GM19395 (cell line): ENCODE data around the gene BLOC1S3.

Experiments
- ATAC-seq: cut with Tn5 transposase; IDR thresholded peaks from one replicate; pipeline ENCODE4 v1.9.1; 2021; ENCODE audit warnings: mild to moderate bottlenecking, moderate library complexity; ENCODE audit not compliant: unreplicated experiment

Gene BLOC1S3

DNA sequence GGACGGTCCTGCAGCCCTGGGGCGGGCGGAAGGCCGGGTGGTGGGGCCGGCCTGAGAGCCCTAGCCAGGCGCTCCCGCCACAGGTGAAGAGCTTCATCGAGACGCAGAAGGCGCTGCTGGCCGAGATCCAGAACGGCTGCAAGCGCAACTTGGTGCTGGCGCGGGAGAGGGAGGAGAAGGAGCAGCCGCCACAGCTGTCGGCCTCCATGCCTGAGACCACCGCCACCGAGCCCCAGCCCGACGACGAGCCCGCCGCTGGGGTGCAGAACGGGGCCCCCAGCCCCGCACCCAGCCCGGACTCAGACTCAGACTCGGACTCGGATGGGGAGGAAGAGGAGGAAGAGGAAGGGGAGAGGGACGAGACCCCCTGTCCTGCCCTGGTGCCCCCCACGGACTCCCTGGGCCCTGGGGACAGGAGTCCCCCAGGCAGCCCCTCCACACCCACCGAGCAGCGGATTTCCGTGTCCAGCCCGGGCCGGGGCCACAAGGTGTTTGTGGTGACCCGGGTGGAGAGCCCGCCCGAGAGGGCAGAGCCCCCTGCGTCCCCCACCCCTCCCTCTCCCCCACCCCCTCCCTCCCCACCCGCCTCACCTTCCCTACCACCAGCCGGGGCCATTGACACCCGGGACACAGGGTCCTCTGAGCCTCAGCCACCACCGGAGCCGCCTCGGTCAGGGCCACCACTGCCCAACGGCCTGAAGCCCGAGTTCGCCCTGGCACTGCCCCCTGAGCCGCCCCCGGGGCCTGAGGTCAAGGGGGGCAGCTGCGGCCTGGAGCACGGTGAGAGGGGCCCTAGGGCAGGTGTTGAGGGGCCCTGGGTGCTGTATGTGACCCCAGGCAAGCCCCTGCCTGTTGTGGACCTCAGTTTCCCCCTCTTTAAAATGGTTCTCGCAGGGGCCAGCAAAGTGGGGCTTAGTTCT, 33.1 kb upstream of the BLOC1S3 start:
- no peak for ATAC-seq

DNA sequence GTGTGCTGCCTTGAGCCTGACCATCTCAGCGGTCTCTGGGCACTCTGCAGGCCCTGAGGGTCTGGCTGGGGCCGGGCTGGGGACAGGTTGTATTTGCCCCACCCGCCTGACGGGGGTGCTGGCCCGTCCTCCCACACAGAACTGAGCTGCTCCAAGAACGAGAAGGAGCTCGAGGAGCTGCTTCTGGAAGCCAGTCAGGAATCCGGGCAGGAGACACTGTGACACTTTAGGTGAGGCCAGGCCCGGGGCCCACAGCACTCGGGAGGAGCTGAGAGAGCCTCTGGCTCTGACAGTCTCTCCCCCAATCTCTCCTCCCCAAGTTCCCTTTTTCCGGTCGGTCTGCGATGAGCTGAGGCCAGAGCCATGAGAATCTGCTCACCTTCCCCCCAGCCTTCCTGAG, 32.3 kb upstream of the BLOC1S3 start:
- no peak for ATAC-seq

DNA sequence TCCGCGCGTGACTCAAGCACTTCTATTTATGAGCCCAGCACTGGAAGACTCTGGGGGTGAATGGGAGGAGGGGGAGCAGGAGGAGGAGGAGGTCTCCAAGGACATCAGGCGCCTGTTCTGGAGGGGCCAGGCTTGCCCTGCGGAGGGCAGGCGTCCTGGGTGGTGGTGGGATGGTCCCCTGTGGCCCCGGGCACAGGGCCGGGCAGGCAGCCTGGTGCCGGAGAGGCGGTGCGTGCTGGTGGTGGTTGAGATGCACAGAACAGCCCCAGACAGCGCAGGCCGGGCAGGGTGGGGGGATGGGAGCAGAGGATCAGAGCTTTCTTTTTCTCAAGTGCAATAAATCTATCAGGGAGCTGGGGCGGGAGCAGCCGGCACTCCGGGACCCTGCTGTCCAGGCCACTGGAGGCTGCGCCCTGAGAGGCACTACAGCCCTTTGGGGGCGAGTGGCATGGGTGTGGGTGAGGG, 31.8 kb upstream of the BLOC1S3 start:
- no peak for ATAC-seq

DNA sequence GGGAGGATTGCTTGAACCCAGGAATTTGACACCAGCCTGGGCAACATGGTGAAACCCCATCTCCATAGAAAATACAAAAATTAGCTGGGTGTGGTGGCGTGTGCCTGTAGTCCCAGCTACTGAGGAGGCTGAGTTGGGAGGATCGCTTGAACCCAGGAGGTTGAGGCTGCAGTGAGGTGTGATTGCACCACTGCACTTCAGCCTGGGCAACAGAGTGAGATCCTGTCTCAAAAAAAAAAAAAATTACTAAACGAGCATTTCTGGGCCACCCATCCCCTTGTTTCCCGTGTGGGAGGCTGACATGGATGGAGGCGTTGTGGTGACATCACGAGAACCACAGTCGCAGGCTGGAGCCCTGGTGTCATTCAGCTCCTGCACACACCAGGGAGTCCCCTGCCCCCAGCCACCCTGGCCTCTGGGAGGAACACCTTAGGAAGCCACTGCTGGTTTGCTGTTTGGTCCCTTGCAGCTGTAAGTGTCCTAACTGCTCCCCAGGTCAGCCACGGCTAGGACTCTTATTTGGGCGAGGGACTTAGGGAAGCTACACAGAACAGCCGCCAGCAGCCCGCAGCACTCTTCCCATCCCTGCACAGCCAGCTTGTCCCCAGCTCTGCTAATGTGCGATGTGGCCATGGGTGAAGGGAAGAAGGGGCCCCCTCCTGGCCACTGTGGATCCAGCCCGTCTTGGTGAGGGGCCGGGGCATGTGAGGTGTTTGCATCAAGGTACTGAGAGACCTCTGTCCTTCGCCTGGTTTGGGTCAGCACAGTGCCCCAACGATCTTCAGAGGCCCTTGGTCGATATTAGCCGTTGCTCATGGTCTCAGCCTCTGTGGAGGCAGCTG, 30.5 kb upstream of the BLOC1S3 start:
- no peak for ATAC-seq

DNA sequence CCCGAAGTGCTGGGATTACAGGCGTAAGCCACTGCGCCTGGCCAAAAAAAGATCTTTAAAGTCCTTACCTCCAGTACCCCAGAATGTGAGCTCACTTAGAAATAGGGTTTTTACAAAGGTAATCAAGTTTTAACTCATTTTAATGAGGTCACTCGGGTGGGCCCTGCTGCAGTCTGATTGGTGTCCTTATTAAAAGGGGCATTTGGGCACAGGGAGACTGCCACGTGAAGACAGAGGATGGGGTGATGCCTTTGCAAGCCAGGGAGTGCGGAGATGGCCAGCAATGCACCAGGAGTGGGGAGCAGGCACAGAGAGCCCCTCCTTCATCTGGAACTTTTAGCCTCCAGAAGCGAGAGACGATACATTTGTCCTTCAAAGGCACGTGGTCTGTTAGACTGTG, 29.5 kb upstream of the BLOC1S3 start:
- no peak for ATAC-seq

DNA sequence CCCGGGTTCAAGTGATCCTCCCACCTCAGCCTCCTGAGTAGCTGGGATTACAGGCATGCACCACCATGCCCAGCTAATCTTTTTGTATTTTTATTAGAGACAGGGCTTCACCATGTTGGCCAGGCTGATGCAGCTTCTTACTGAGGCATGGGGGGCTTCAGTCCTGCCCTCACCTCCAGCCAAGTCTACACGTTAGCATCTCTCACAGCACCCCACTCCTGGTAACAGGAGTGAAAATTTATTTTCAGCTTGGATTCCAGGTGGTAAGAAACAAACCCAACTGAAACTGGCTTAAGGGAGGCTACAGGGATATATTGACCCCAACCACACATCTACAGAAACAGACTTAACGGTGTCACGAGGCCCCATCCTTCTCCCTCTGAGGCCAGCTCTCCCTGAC, 28.4 kb upstream of the BLOC1S3 start:
- ATAC-seq = no peak

DNA sequence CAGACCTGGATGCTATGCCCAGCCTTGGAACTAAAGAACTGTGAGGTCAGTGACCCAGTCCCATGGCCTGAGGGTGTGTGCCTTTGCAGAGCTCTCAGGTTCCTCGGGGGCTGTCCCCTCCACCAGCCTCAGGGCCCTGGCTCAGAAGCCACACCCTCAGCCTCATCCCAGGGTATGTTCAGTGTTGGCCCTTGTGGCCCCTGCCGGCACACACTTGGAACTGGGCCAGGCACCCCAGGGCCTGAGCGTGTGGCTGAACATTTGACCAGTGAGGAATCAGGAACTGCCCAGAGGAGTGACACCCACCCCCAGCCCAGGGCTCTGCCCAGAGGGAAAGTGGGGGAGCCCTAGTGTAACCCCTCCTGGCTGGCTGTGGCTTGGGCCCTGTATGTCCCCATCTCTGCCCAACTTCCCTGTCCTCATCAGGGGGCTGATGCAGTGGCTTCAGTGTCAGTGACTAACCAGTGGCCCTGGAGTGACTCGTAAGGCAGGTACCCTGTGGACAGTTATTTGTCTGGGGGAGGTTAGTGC, 27.8 kb upstream of the BLOC1S3 start:
- no peak for ATAC-seq

DNA sequence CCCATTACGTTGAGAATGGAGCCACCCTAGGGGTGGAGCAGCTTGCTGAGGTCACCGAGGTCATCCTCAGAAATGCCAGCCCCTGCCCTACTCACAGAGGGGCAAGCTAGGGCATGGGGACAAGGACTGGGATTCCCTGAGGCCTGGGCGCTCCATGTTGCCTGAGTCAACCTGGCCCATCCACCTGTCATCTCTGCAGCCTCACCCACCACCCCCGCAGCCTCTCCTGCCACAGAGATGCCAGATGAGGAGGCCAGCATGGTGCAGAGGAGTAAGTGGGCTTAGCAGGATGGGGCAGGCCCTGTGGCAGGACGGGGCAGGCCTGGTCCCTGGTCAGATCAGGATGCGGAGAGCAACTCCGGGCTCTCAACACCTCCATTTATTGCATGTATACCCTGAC, 27.3 kb upstream of the BLOC1S3 start:
- no peak for ATAC-seq

DNA sequence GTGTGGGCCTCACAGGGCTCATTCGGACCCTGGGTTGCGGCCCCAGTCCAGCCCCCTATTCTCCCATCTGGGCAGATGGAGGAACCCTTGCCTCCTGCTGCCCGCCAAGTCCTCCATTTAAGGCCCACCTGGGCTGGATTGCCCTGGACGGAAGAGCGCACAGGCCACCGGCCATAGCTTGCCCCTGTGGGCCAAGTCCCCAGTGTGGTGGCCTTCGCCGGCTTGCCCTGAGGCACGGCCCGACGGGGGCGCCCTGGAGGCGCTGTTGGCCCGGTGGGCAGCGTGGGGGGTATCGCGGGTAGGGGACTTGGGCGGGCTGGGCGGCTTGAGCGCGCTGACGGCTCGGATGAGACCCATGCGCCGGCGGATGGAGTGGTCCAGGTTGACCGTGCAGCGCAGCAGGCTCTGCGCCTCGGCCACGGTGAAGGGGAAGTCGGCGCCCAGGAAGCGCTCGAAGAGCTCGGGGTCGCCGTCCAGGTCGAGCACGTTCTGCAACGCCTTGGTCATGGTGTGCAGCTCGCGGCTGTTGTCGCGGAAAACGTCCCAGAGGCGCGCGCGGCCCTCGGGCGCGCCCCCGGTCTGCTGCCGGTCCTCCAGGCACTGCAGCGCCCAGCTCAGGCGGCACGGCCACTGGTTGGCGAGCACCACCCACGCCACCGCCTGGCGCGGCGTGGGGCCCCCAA, 26.6 kb upstream of the BLOC1S3 start:
- ATAC-seq = no peak

DNA sequence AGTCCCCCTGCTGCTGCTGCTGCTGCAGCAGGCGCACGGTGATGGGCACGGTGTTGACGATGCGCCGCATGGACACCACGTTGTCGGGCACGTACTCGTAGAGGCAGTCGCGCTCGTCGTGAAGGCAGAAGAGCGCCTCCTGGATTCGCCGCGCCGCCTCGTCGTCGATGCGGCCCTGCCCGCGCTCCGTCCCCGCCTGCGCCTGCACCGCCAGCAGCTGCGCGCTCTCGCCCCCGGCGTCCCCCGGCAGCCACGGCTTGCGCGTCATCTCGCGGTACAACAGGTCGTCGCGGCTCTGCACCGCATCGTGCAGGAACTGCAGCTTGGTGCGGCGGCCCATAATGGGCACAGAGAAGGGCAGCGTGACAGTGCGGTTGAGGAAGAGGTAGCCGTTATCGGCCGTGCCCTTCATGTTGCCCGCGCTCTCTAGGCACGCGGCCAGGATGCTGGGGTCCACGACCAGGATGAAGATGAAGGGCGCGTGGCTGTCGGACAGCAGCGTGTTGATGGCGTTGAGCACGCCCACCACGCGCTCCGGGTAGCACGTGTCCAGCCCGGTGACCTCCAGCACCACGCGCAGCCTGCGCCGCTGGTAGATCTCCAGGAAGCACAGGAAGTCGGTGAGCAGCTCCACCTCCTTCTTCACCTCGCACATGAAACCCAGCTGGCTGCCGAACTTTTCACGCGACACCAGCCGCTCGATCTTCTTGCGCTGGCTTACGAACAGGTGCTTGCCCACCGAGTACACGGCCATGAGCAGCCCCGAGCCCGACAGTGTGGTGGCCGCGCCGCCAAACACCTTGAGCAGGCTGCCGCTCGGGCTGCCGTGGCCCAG, 25.9 kb upstream of the BLOC1S3 start:
- ATAC-seq = no peak

DNA sequence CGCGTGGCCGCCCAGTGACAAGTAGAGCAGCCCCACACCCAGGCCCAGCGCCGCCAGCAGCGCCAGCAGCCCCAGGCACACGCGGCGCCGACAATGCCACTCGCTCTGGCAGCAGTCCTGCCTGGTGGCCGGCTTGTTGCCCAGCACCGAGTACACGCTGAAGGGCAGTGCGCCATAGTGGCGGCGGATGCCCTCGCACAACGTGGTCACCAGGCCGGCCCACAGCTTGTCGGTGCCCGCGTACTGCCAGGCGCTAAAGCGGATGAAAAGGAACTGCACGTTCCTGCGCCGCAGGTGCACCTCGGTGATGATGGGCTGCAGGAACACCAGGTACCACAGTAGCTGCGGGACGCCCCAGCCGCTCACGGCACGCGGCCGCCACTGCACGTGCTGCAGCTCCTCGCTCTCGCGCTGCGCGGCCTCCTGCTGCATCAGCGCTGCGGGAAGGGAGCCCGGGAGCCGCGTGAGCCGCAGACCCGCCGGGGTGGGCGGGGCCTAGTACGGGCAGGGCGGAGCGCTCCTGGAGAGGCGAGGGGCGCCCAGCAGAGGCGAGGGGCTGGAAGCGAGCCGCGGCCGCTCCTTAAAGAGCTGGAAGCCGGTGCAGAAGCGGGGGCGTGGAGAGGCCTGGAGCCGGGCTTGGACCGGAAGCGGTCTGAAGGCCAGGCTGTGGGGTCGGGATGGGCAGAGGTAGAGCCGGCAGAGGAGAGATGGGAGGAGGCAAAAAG, 25.1 kb upstream of the BLOC1S3 start:
- ATAC-seq = no peak

DNA sequence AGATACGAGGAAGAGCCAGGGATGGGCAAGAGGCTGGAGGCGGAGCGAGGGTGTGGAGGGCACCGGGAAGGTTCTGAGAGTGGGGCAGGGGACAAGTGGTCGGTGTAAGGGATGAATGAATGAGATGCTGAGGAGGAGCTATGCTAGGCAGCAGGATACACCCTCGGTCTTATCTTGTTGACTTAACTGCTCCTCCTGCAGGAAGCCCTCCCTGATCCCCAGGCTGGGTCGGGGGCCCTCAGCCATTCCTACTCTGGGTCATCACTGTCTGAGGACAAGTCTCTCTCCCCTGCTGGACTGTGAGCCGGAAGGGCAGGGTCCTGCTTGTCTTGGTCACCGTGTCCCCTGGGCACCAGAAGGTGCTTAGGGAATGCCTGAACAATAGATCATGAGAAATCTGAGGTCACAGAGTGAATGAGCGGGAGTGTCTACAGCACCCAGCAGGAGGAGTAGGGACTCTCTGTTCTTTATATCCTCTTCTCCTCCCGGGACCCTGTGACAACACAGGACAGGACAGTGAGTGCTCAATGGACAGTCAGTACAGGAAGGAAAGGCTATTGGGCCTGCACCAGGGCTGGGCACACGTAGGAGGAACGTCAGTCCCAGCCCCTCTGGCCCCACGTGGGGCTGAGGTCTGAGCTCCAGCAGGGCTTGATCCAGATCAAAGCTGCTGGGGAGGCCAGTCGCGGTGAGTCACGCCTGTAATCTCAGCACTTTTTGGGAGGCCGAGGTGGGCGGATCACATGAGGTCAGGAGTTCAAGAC, 24.3 kb upstream of the BLOC1S3 start:
- ATAC-seq = no peak

DNA sequence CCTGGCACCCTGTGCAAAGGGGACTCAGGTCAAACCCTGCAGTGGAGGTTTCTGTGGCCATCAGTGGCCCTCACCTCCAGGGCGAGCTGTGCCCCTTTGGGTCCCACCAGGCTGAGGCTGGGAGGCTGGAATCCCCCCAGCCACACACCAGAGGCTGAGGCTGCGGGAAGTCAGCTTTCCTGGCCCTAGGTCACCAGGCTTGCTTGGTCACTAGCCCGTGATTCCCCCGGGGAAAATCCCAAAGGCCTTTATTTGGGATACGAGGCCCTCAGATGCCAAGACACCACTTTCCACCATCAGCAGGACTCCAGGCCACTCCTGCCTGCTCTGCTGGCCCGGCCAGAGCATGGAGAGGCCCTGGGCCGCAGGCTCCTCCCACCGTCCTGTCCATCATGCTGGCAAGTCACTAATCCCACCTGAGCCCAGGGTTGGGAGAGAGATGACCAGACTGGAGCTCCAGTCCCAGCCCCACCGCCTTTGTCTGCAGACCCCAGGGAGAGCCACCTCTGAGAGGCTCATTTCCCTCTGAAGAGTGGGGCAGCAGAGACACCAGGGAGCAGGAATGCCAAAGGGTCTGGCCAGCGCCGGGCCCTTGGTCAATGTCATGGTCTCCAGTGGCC, 22.5 kb upstream of the BLOC1S3 start:
- ATAC-seq = no peak

DNA sequence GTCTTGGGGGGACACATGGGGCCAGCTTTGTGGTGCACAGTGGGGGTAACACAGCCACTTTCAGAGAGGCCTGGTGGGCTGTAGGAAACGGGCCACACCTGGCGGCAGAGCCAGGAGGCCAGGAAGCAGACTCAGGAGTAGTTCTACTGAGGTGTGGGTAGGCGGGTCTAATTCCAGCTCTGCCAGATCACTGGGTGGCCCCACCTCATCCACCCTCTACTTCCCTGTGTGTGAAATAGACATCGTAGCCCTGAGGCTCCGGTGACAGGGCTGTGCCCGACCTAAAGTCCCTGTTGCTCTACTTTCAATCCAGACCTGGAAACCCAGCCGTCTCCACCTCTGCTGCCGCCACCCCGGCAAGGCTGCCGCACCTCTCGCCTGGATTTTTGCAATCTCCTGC, 21.8 kb upstream of the BLOC1S3 start:
- no peak for ATAC-seq

DNA sequence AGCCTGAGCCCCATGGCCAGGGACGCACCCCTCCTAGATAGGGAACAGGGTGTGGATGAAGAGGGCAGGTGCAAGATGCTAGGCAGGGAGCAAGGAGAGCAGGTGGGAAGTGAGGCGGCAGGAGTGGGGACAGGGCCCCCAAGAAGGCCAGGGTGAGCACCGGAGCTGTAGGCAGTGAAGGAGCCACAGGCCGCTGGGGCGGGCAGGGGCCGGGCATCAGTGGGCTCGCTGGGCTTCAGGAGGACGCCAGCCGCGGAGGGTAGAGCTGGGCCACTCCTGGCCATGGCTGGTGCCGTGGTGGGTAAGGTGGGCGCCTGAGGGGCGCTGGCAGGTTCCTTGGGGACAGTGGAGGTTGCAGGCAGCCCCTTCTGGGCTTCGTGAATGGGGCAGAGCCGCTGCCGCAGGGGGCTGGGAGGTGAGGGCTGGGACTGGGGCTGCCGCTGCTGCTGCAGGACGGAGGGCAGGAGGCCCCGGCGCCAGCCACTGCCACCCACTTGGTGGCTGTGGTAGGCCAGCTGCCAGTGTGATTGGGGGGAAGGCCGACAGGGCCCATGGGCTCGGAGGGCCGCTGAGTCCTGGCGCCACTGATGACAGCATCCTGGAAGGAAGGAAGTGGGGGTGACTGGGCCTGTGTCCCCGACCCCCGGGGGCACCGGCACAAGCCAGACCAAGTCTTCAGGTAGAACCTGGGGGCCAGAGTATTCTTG, 19.9 kb upstream of the BLOC1S3 start:
- no peak for ATAC-seq

DNA sequence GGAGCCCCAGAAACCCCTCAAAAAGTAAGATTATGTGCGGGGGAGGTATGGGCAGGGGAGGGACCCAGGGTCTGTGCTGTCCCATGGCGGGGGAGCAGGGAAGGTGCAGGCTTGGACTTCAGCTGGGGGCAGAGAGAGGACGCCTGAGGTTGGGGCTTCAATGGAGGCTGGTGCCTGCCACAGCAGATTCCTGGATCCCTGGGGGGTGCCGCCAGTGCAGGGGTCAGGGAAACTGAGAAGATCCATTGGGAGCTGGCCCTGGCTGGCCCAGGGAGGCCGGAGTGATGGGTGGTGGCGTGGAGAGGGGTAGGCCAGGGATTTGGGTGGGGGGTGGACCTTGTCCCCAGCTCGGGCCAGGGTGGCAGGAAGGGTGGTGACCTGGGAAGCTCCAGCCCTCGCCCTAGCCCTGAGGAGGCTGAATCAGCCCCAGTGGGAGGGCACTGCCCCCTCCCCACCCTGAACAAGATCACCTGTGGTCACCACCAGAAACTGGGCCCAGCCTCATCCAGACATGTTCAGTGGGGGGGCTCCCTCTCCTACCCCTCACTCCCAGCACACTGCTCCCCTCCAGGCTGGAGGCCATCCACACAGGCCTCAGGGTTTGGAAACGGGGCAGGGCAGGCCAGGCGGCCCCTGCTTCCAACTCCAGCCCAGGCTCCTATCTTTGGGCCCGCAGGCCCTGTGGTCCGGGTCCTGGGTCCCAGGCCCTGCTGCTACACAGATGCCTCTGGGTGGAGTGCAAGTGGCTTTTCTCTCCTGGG, 19.2 kb upstream of the BLOC1S3 start:
- ATAC-seq = no peak

DNA sequence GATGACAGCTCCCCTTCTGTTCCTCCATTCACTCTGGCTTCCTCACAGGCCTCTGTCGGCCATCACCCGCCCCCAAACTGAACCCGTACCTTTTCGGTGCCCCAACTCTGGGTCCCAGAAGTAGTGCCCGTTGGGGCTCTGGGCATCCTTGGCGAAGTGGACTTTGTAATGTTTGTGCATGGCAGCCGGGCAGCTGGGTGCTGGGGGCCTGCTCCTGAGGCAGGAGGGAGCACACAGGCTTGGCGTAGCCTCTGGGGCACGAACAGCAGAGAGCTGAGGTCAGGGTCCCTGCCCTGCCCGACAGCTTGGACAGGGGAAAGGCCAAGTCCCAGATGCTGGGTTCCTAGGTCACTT, 18.6 kb upstream of the BLOC1S3 start:
- no peak for ATAC-seq
